Measurements from ENCODE around the gene ATF3.

Gene ATF3

DNA sequence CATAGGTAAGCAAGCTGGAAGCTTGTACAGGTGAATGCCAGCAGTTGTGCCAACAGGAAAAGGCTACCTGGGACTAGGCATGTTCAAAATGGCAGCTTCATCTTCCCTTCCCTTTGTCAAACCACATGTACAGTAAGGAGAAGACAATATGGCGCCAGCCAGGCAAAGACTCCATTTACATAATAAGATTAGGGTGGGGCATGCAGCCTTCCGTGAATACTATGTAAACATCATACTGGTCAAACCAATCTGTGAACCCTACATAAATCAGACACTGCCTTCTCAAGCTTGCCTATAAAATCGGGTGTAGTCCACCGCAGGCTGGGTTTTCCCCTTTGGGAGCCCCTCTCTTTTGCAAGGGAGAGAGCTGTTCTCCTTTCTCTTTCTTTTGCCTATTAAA is 24.6 kb downstream of the ATF3 start:
- no peaks in the 10 kb centered on the region for H3K9me2 ChIP-seq (replicated peaks; ENCODE audit: control insufficient read depth, low read length)
- H3K27ac ChIP-seq (ENCODE audit: low read depth, low read length), result no peak overlapping the region
- peaks cover 27% of the 10 kb centered on the region for H3K4me1 ChIP-seq (ENCODE audit: control insufficient read depth, low read length)
- TF ChIP-seq EZH2phosphoT487 (IDR thresholded peaks at IDR 0.05; ENCODE audit: borderline replicate concordance, low read length), result no peak
- TF ChIP-seq, protein P1, sequence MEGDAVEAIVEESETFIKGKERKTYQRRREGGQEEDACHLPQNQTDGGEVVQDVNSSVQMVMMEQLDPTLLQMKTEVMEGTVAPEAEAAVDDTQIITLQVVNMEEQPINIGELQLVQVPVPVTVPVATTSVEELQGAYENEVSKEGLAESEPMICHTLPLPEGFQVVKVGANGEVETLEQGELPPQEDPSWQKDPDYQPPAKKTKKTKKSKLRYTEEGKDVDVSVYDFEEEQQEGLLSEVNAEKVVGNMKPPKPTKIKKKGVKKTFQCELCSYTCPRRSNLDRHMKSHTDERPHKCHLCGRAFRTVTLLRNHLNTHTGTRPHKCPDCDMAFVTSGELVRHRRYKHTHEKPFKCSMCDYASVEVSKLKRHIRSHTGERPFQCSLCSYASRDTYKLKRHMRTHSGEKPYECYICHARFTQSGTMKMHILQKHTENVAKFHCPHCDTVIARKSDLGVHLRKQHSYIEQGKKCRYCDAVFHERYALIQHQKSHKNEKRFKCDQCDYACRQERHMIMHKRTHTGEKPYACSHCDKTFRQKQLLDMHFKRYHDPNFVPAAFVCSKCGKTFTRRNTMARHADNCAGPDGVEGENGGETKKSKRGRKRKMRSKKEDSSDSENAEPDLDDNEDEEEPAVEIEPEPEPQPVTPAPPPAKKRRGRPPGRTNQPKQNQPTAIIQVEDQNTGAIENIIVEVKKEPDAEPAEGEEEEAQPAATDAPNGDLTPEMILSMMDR (IDR thresholded peaks at IDR 0.05; ENCODE audit: low read depth, low read length, poor library complexity, severe bottlenecking), result no peak
- H3K36me3 ChIP-seq (ENCODE audit: control insufficient read depth, low read length), result no peaks in the 10 kb centered on the region
- no peaks in the 10 kb centered on the region for H3K9me3 ChIP-seq (ENCODE audit: control insufficient read depth, insufficient read depth, low read length)
- no peak overlapping the region for H3K4me3 ChIP-seq (ENCODE audit: low read length)
- H4K20me1 ChIP-seq (ENCODE audit: control insufficient read depth, insufficient read depth, low read depth, low read length), result no peaks in the 10 kb centered on the region
- no peaks in the 10 kb centered on the region for H3K79me2 ChIP-seq (ENCODE audit: control insufficient read depth, low read length)
- no peaks in the 10 kb centered on the region for H3F3A ChIP-seq (ENCODE audit: control insufficient read depth, insufficient read depth)
- H3K4me2 ChIP-seq (ENCODE audit: low read length), result no peak overlapping the region
- H3K27me3 ChIP-seq (ENCODE audit: control insufficient read depth, low read length), result peaks cover 28% of the 10 kb centered on the region

DNA sequence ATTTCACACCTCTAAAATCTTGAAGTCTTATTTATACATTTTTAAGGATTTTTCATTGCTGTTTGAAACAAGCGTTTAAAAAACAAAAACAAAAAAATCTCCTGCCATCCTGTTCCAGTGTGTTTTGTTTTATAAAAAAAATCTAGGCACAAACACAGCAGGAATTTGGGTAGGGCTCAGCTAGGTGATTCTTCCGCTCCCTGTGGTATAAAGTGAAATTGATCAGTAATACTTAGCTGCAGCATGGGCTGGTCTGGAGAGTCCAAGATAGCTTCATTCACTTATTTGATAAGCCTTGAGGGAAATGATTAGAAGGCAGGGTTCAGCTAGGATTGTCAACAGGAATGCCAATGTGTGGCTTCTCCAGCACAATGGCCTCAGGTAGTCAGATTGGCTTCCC is 25.7 kb downstream of the ATF3 start:
- H3K4me3 ChIP-seq (ENCODE audit: low read length), result no peak overlapping the region
- H3F3A ChIP-seq (ENCODE audit: control insufficient read depth, insufficient read depth), result no peaks in the 10 kb centered on the region
- no peaks in the 10 kb centered on the region for H4K20me1 ChIP-seq (ENCODE audit: control insufficient read depth, insufficient read depth, low read depth, low read length)
- H3K36me3 ChIP-seq (ENCODE audit: control insufficient read depth, low read length), result no peaks in the 10 kb centered on the region
- no peaks in the 10 kb centered on the region for H3K79me2 ChIP-seq (ENCODE audit: control insufficient read depth, low read length)
- TF ChIP-seq EZH2phosphoT487 (IDR thresholded peaks at IDR 0.05; ENCODE audit: borderline replicate concordance, low read length), result no peak
- TF ChIP-seq, protein P1 (IDR thresholded peaks at IDR 0.05; ENCODE audit: low read depth, low read length, poor library complexity, severe bottlenecking), result no peak
- peaks cover 27% of the 10 kb centered on the region for H3K4me1 ChIP-seq (ENCODE audit: control insufficient read depth, low read length)
- H3K9me3 ChIP-seq (ENCODE audit: control insufficient read depth, insufficient read depth, low read length), result no peaks in the 10 kb centered on the region
- H3K27me3 ChIP-seq (ENCODE audit: control insufficient read depth, low read length), result peaks cover 32% of the 10 kb centered on the region
- no peak overlapping the region for H3K27ac ChIP-seq (ENCODE audit: low read depth, low read length)
- H3K9me2 ChIP-seq (replicated peaks; ENCODE audit: control insufficient read depth, low read length), result no peaks in the 10 kb centered on the region
- no peak overlapping the region for H3K4me2 ChIP-seq (ENCODE audit: low read length)

- TF ChIP-seq EZH2phosphoT487 (IDR thresholded peaks at IDR 0.05; ENCODE audit: borderline replicate concordance, low read length), result no peak
- TF ChIP-seq, protein P1 (IDR thresholded peaks at IDR 0.05; ENCODE audit: low read depth, low read length, poor library complexity, severe bottlenecking), result no peak
- H3K27ac ChIP-seq (ENCODE audit: low read depth, low read length), result no peak overlapping the region
- peaks cover 38% of the 10 kb centered on the region for H3K27me3 ChIP-seq (ENCODE audit: control insufficient read depth, low read length)
- H3K36me3 ChIP-seq (ENCODE audit: control insufficient read depth, low read length), result no peaks in the 10 kb centered on the region
- H3K4me1 ChIP-seq (ENCODE audit: control insufficient read depth, low read length), result peaks cover 27% of the 10 kb centered on the region
- H3K9me3 ChIP-seq (ENCODE audit: control insufficient read depth, insufficient read depth, low read length), result no peaks in the 10 kb centered on the region
- no peaks in the 10 kb centered on the region for H3K9me2 ChIP-seq (replicated peaks; ENCODE audit: control insufficient read depth, low read length)
- H3F3A ChIP-seq (ENCODE audit: control insufficient read depth, insufficient read depth), result no peaks in the 10 kb centered on the region
- no peaks in the 10 kb centered on the region for H4K20me1 ChIP-seq (ENCODE audit: control insufficient read depth, insufficient read depth, low read depth, low read length)
- H3K4me2 ChIP-seq (ENCODE audit: low read length), result no peak overlapping the region
- H3K79me2 ChIP-seq (ENCODE audit: control insufficient read depth, low read length), result no peaks in the 10 kb centered on the region
- H3K4me3 ChIP-seq (ENCODE audit: low read length), result no peak overlapping the region
Measured at GRCh38 chr1:212635141-212635631, 26.6 kb downstream of the ATF3 start.
